Fibroblast of mammary gland (primary cell): Measurements from ENCODE around the gene ABHD17C.
"Not testable (repeated sequence)": the region's sequence is repeated elsewhere in the genome, so short reads cannot be mapped to it uniquely, and the experiment has no call there.

Experiments used
- DNase-seq: peaks from one replicate; pipeline ENCODE4 v3.0.0-alpha.2; 2010; ENCODE audit warnings: low read depth
- H3K4me3 ChIP-seq: 2 replicates; pipeline ENCODE4 v1.5.1; 2011; ENCODE audit warnings: low read depth, mild to moderate bottlenecking, low read length, moderate library complexity; ENCODE audit not compliant: control insufficient read depth
- TF ChIP-seq, protein P1 (sequence below): conservative IDR thresholded peaks from 2 replicates; pipeline ENCODE4 v1.5.1; 2011; ENCODE audit warnings: low read depth, low read length, inconsistent platforms; ENCODE audit not compliant: control insufficient read depth, insufficient read depth

ABHD17C gene

DNA sequence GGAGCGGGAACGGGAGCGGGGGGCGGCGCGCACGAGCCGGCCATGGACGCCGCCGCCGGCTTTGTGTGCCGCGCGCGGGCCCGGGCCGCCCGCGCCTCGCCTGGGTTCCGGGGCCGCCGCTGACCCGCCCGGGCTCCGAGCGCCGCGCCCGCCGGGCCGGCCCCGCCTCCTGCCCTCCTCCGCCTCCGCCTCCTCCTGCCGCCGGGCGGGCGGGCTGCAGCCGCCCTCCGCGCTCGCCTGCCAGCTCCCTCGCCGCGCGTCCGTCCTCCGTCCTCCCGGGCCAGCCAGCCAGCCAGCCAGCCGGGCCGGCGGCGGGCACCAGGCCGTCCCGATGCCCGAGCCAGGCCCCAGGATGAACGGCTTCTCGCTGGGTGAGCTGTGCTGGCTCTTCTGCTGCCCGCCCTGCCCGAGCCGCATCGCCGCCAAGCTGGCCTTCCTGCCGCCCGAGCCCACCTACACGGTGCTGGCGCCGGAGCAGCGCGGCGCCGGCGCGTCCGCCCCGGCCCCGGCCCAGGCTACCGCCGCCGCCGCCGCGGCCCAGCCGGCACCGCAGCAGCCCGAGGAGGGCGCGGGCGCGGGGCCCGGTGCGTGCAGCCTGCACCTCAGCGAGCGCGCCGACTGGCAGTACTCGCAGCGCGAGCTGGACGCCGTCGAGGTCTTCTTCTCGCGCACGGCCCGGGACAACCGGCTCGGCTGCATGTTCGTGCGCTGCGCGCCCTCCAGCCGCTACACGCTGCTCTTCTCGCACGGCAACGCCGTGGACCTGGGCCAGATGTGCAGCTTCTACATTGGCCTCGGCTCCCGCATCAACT lies at the start of gene ABHD17C:
TSS of gene ABHD17C (plus strand) at position 212 of the 812 bp plus-strand sequence. CDS start at position 332, 120 bp downstream.
- peak; percentile 53 for DNase-seq
- peak within 1 kb of the TSS; percentile 68 for H3K4me3 ChIP-seq
- TF ChIP-seq, protein P1, sequence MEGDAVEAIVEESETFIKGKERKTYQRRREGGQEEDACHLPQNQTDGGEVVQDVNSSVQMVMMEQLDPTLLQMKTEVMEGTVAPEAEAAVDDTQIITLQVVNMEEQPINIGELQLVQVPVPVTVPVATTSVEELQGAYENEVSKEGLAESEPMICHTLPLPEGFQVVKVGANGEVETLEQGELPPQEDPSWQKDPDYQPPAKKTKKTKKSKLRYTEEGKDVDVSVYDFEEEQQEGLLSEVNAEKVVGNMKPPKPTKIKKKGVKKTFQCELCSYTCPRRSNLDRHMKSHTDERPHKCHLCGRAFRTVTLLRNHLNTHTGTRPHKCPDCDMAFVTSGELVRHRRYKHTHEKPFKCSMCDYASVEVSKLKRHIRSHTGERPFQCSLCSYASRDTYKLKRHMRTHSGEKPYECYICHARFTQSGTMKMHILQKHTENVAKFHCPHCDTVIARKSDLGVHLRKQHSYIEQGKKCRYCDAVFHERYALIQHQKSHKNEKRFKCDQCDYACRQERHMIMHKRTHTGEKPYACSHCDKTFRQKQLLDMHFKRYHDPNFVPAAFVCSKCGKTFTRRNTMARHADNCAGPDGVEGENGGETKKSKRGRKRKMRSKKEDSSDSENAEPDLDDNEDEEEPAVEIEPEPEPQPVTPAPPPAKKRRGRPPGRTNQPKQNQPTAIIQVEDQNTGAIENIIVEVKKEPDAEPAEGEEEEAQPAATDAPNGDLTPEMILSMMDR: no peak

- no peak overlapping the region for H3K4me3 ChIP-seq
- TF ChIP-seq, protein P1: no peak
- peak; percentile 73 for DNase-seq
These were observed 49.5 kb upstream of the ABHD17C start for GRCh38 chr15:80645494-80646065.

DNA sequence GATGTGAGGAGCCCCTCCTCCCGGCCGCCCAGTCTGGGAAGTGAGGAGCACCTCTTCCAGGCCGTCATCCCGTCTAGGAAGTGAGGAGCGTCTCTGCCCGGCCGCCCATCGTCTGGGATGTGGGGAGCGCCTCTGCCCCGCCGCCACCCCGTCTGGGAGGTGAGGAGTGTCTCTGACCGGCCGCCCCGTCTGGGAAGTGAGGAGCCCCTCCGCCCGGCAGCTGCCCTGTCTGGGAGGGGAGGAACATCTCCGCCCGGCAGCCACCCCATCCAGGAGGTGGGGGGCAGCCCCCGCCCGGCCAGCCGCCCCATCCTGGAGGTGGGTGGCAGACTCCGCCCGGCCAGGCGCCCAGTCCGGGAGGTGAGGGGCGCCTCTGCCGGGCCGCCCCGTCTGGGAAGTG lies 47.7 kb upstream of the ABHD17C start:
- not testable (repeated sequence) for H3K4me3 ChIP-seq, DNase-seq

DNA sequence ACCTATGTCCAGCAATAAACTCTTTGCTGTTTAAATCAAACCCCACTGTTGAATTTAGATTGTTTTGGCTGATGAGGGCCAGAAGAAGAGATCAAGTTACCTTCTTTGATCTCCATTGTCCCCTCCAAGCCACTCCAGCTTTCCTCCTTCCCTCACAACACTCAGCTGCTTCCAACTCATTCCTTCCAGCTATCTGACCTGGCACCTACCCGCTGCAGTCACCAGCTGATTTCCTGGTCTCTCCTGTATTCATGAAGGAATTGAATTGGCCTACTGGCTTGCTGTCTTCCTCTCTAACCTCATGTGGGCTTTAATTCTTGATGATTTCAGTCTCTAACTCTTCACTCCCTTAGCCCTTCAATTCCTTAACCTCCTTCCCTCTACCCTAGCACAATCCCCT lies 40.8 kb upstream of the ABHD17C start:
- TF ChIP-seq, protein P1: no peak
- H3K4me3 ChIP-seq: no peak overlapping the region
- DNase-seq: no peak

DNA sequence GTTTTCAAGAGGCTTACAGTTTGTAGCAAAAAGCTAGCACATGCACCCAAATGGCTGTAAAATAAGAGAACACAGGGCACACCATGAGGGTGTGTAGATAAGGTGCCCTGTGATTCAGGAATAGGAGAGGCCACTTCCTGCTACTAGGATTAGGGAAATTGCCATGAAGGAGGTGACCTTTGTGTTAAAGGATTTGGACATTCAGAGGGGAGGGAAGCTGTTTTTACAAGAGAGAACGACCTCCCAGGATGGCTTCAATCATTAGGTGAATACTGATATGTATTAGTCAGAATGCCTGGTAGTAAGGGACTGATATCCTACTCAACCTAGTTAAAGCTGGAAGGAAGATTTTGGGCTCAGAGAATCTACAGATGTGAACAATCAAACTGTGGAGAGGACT lies 35.7 kb upstream of the ABHD17C start:
- TF ChIP-seq, protein P1: no peak
- DNase-seq: peak; percentile 14

DNA sequence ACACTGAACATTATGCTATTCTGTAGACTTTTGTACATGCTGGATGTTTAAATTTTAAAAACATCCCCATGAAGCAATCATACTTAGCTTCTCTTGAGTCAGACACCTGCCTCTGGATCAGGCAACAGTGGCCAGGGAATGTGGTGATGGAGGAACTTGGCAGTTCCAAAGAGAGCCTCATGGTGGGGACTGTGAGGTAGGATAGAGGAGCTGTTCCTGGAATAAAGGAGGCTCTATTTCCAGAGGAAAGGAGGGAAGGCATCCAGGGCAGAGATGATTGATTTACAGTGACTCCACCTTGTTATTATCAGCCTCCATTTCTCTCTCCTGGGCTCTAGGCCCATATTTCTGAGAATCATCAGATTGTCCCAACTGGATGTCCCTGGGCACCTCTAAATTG lies 35.0 kb upstream of the ABHD17C start:
- DNase-seq: peak; percentile 66
- TF ChIP-seq, protein P1: peak; percentile 66

More for the DNA sequence above, 35.7 kb upstream of the ABHD17C start:
- no peak overlapping the region for H3K4me3 ChIP-seq

GRCh38 chr15:80662129-80662528 lies 33.0 kb upstream of the ABHD17C start:
- peak; percentile 14 for DNase-seq
- TF ChIP-seq, protein P1: no peak
- H3K4me3 ChIP-seq: no peak overlapping the region

More for the DNA sequence above, 35.0 kb upstream of the ABHD17C start:
- H3K4me3 ChIP-seq: no peak overlapping the region
